CD4-positive, alpha-beta T cell (primary cell): ENCODE results near the gene PSME1. TPM values are rescaled to one million over a fixed set of nuclear protein-coding genes. Genes with fewer than 3 reads are reported as not detected.

Experiments used
- ATAC-seq: fragments of 200-7000 bp; cut with Tn5 transposase; one replicate; pipeline ENCODE4 v1.10.0; 2022; ENCODE audit warnings: mild to moderate bottlenecking; ENCODE audit not compliant: poor library complexity
- CTCF ChIA-PET: fragments of 350-600 bp; sonication (Branson Sonifier 250); formaldehyde crosslinking; loops from one replicate; lab custom pipeline; 2021; ENCODE audit warnings: antibody characterized with exemption, inconsistent platforms; lab: Charles Lee
- POLR2A ChIA-PET: fragments of 350-600 bp; sonication (Branson Sonifier 250); formaldehyde crosslinking; loops from one replicate; lab custom pipeline; 2021; ENCODE audit warnings: antibody characterized with exemption, inconsistent platforms; lab: Charles Lee
- DNase-seq, 14 experiments: peaks; one replicate each; pipeline ENCODE4 v3.0.0-alpha.2; 2013 to 2020; ENCODE audit warnings: mixed read lengths in 2 of 14
- H3K27ac ChIP-seq, 2 donors: one replicate each; pipeline versions ENCODE4 v1.5.1 to v1.7.0; 2013; ENCODE audit warnings: low read length in 2 of 2, low read depth in 1 of 2, mild to moderate bottlenecking in 1 of 2
- H3K27me3 ChIP-seq, 2 experiments: 1 replicate in 1 of 2; 2 replicates in 1 of 2; pipeline versions ENCODE4 v1.6.1 to v1.7.0; 2013; ENCODE audit warnings: low read length in 2 of 2, control low read depth in 1 of 2, mild to moderate bottlenecking in 1 of 2, moderate library complexity in 1 of 2; ENCODE audit not compliant: insufficient read depth in 2 of 2, control insufficient read depth in 1 of 2
- H3K36me3 ChIP-seq: one replicate; pipeline ENCODE4 v1.6.1; 2013; ENCODE audit warnings: low read length, control low read depth; ENCODE audit not compliant: insufficient read depth
- H3K4me1 ChIP-seq: one replicate; pipeline ENCODE4 v1.6.1; 2013; ENCODE audit warnings: low read length, control low read depth; ENCODE audit not compliant: insufficient read depth
- H3K4me3 ChIP-seq: one replicate; pipeline ENCODE4 v1.5.1; 2013; ENCODE audit warnings: mild to moderate bottlenecking, low read length, moderate library complexity
- H3K9me3 ChIP-seq, 2 experiments: 1 replicate in 1 of 2; 2 replicates in 1 of 2; pipeline versions ENCODE4 v1.6.1 to v1.7.0; 2013; ENCODE audit warnings: low read length in 2 of 2, mild to moderate bottlenecking in 2 of 2, control low read depth in 1 of 2, moderate library complexity in 1 of 2; ENCODE audit not compliant: control insufficient read depth in 1 of 2, insufficient read depth in 1 of 2
- H3K27ac Mint-ChIP-seq: one replicate; pipeline ENCODE4 v1.8.0; 2020; ENCODE audit warnings: mixed read lengths
- H3K27me3 Mint-ChIP-seq: one replicate; pipeline ENCODE4 v1.8.0; 2021; ENCODE audit warnings: mixed read lengths
- H3K36me3 Mint-ChIP-seq: one replicate; pipeline ENCODE4 v1.8.0; 2021; ENCODE audit warnings: low read depth, mixed read lengths
- H3K4me1 Mint-ChIP-seq: one replicate; pipeline ENCODE4 v1.8.0; 2021; ENCODE audit warnings: low read depth, mixed read lengths
- H3K4me3 Mint-ChIP-seq: one replicate; pipeline ENCODE4 v1.8.0; 2020; ENCODE audit warnings: mild to moderate bottlenecking, mixed read lengths
- H3K9me3 Mint-ChIP-seq: one replicate; pipeline ENCODE4 v1.8.0; 2020; ENCODE audit warnings: mixed read lengths
- intact Hi-C, 2 experiments: fragments of 100-400 bp; cut with DNase I in 1 of 2; cut with micrococcal nuclease in 1 of 2; formaldehyde crosslinking; loops; one replicate each; pipeline versions ENCODE4 v1.15.1 to v1.9.0; 2023 to 2025; cut with DNase I, micrococcal nuclease
- total RNA-seq, 174 experiments: library from RNA in 2 of 174; stranded (reverse) in 2 of 174; gene quantifications; one replicate each; pipeline ENCODE4 v1.2.3 and lab custom pipeline; 2021 to 2026
- TF ChIP-seq, protein P1 (sequence below): fragments of 200-600 bp; IDR thresholded peaks from one replicate; pipeline ENCODE4 v1.8.0; 2022; ENCODE audit warnings: antibody characterized with exemption, mild to moderate bottlenecking

The PSME1 gene
- total RNA-seq, 2 experiments from 2014 or later = 166 to 171 TPM

DNA sequence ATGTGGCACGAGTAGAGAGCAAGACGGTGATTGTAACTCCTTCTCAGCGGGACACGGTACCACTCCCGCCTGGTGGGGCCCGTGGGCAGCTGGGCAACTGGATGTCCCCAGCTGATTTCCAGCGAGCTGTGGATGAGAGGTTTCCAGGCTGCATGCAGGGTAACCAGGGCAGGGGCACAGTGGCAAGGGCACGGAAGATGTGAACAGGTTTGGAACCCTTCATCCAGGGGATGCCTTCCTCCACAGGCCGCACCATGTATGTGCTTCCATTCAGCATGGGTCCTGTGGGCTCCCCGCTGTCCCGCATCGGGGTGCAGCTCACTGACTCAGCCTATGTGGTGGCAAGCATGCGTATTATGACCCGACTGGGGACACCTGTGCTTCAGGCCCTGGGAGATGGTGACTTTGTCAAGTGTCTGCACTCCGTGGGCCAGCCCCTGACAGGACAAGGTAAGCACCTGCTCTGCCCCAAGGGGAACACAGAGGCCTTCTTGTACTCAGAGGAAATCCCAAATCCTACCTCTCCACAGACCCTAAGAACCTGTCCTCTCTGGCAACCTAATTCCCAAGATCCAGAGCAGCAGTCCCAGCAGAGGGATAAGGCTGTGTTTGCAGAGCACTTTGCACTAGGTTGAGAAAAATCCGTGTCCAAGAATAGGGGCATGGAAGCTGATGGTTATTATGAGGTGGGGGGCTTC is 37.6 kb upstream of the PSME1 start:
- Mint-ChIP-seq H3K27me3 (no peaks in the 10 kb centered on the region), H3K27ac (no peak overlapping the region), H3K36me3 (peaks cover 43% of the 10 kb centered on the region), H3K4me1 (peaks cover 27% of the 10 kb centered on the region), H3K4me3 (no peak overlapping the region), H3K9me3 (no peaks in the 10 kb centered on the region)
- no peaks in the 10 kb centered on the region for H3K9me3 ChIP-seq
- ChIA-PET POLR2A (interaction anchor here (8.5 kb wide), 1 partner anchor 18 kb away, joined by 89 read pairs; no protein-coding TSS in a partner anchor), CTCF (interaction anchor here (7.3 kb wide), 1 partner anchor 10 kb away, joined by 63 read pairs; no protein-coding TSS in a partner anchor)
- ATAC-seq (no peak), DNase-seq (no peak)
- intact Hi-C loops = loop anchor here in 1 of 2 experiments (10.0 kb wide), 1 partner anchor 124 kb away; no protein-coding TSS in a partner anchor
- H3K27ac ChIP-seq = no peak overlapping the region
- no peaks in the 10 kb centered on the region for H3K27me3 ChIP-seq
- peaks cover 21% of the 10 kb centered on the region for H3K4me1 ChIP-seq
- H3K36me3 ChIP-seq = peaks cover 46% of the 10 kb centered on the region
- TF ChIP-seq, protein P1, sequence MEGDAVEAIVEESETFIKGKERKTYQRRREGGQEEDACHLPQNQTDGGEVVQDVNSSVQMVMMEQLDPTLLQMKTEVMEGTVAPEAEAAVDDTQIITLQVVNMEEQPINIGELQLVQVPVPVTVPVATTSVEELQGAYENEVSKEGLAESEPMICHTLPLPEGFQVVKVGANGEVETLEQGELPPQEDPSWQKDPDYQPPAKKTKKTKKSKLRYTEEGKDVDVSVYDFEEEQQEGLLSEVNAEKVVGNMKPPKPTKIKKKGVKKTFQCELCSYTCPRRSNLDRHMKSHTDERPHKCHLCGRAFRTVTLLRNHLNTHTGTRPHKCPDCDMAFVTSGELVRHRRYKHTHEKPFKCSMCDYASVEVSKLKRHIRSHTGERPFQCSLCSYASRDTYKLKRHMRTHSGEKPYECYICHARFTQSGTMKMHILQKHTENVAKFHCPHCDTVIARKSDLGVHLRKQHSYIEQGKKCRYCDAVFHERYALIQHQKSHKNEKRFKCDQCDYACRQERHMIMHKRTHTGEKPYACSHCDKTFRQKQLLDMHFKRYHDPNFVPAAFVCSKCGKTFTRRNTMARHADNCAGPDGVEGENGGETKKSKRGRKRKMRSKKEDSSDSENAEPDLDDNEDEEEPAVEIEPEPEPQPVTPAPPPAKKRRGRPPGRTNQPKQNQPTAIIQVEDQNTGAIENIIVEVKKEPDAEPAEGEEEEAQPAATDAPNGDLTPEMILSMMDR = no peak
- H3K4me3 ChIP-seq = no peak overlapping the region

DNA sequence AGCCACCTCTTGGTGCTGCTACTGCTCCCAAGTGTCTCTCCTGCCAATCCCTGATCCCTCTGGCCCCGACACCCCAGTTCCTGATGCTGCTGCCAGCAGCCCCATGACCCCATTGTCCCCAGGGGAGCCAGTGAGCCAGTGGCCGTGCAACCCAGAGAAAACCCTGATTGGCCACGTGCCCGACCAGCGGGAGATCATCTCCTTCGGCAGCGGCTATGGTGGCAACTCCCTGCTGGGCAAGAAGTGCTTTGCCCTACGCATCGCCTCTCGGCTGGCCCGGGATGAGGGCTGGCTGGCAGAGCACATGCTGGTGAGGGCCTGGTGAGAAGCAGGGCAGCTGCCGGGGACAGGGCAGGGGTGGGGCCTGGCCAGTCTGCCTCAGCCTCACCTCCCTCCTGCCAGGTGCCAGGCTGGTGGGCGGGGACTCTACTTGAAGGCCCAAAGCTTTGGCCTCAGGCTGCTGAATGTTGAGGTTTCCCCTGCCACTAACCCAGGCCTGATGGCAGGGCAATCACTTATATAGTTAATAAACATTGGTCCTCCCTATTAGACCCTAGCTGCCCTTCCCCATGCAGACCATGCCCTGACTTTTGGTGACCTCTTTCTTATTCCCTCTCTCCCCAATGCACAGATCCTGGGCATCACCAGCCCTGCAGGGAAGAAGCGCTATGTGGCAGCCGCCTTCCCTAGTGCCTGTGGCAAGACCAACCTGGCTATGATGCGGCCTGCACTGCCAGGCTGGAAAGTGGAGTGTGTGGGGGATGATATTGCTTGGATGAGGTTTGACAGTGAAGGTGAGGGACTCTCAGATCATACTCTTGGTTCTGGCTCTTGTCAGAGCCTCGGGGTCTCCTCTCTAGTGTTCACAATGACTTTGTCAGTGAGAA is 36.8 kb upstream of the PSME1 start:
- peaks cover 23% of the 10 kb centered on the region for H3K4me1 Mint-ChIP-seq
- H3K27ac Mint-ChIP-seq = no peak overlapping the region
- no peaks in the 10 kb centered on the region for H3K9me3 ChIP-seq
- POLR2A ChIA-PET = no interaction called here
- H3K36me3 ChIP-seq = peaks cover 54% of the 10 kb centered on the region
- TF ChIP-seq, protein P1 = no peak
- no peak overlapping the region for H3K4me3 ChIP-seq
- H3K27me3 Mint-ChIP-seq = no peaks in the 10 kb centered on the region
- no peaks in the 10 kb centered on the region for H3K9me3 Mint-ChIP-seq
- H3K27me3 ChIP-seq = no peaks in the 10 kb centered on the region
- H3K27ac ChIP-seq = no peak overlapping the region
- H3K4me1 ChIP-seq = peaks cover 16% of the 10 kb centered on the region
- CTCF ChIA-PET = interaction anchor here (2.2 kb wide), 1 partner anchor 10 kb away, joined by 5 read pairs; no protein-coding TSS in a partner anchor
- intact Hi-C loops = loop anchor here in 1 of 2 experiments (10.0 kb wide), 1 partner anchor 124 kb away; no protein-coding TSS in a partner anchor
- peaks cover 51% of the 10 kb centered on the region for H3K36me3 Mint-ChIP-seq
- ATAC-seq = no peak
- no peak overlapping the region for H3K4me3 Mint-ChIP-seq
- no peak for DNase-seq

- Mint-ChIP-seq H3K27me3 (no peaks in the 10 kb centered on the region), H3K9me3 (no peaks in the 10 kb centered on the region), H3K4me1 (peaks cover 13% of the 10 kb centered on the region), H3K27ac (no peak overlapping the region), H3K4me3 (no peak overlapping the region), H3K36me3 (peaks cover 45% of the 10 kb centered on the region)
- no peak for DNase-seq
- Histone ChIP-seq H3K9me3 (no peaks in the 10 kb centered on the region), H3K4me1 (peaks cover 5% of the 10 kb centered on the region), H3K27ac (no peak overlapping the region), H3K4me3 (no peak overlapping the region), H3K27me3 (no peaks in the 10 kb centered on the region), H3K36me3 (peaks cover 56% of the 10 kb centered on the region)
- intact Hi-C loops = loop anchor here in 1 of 2 experiments (5.0 kb wide), 1 partner anchor 468 kb away; no protein-coding TSS in a partner anchor
- POLR2A ChIA-PET = no interaction called here
- CTCF ChIA-PET = interaction anchor here (0.8 to 2.2 kb wide), 2 partner anchors 8 to 10 kb away, joined by 3 to 5 read pairs; no protein-coding TSS in a partner anchor
- TF ChIP-seq, protein P1 = no peak
- ATAC-seq = no peak
These were observed 35.6 kb upstream of the PSME1 start for GRCh38 chr14:24100197-24100981.
